HG03442 (cell line): ENCODE data around the gene PPWD1.
A peak's percentile ranks its signal among the peaks of the same experiment; 100 is the strongest.
"Not testable (repeated sequence)": the region's sequence is repeated elsewhere in the genome, so short reads cannot be mapped to it uniquely, and the experiment has no call there.

Experiments used
- ATAC-seq: cut with Tn5 transposase; IDR thresholded peaks from one replicate; pipeline ENCODE4 v1.9.1; 2021; ENCODE audit warnings: mild to moderate bottlenecking, moderate library complexity; ENCODE audit not compliant: unreplicated experiment

PPWD1 gene

DNA sequence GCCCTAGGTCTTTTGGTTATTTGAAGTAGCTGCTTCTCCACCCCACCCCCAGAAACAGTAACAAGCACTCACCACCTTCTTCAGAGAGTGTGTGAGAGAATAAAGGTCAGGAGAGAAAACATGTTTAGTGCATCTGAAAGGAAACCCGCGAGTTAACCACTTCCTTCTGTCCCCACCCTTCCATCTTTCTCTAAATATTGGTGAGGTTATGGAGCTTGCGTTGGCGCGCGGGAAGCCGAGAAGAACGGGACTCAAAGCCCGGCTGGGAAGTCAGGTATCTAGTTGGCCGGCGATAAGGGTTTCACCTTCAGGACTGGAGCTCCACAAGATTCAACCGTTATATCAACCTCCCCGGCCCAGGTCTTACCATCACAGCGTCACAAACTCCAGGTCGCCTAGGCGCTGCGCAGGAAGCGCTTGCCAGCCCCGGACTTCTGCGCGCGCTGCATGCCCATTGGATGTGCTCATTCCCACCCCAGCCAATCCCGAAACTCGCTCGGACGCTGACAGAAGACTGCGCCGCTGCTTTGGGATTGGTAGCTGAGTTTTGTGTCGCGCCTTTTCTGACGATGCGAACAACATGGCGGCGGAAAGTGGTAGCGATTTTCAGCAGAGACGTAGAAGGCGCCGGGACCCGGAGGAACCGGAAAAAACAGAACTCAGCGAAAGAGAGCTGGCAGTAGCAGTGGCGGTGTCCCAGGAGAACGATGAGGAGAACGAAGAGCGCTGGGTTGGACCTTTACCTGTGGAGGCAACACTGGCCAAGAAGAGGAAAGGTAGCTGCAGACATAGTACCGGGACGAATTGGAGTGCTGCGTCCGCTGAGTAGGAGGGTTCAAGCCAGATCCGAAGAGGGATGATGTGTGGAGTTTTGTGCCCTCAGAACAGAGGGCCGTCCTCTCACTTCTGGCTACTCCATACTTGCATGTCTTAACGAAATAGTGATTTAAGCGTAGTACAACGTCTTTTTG is at the start of gene PPWD1, which contains the start of gene CENPK:
Gene PPWD1 (plus strand): TSS at position 566 of the 971 bp plus-strand sequence. CDS start 15 bp downstream, at position 581.
Gene CENPK (minus strand): TSS at position 438 of the 971 bp plus-strand sequence. CDS start 8,261 bp downstream, outside the sequence.
- peak; percentile 99 for ATAC-seq

DNA sequence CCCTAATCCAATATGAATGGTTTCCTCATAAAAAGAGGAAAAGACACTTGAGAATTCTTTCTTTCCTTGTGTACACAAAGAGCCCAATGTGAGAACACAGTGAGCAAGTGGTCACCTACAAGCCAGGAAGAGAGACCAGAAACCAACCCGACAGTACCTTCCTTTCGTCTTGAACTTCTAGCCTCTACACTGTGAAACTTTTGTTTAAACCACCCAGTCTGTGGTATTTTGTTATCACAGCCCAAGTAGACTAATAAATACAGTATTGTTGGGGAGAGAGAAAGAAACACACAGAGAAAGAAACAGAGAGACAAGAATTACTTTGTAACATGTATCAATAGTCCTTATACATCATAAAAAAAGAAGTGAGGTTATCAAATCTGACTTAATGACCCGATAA is 37.4 kb upstream of the PPWD1 start:
- ATAC-seq: no peak

DNA sequence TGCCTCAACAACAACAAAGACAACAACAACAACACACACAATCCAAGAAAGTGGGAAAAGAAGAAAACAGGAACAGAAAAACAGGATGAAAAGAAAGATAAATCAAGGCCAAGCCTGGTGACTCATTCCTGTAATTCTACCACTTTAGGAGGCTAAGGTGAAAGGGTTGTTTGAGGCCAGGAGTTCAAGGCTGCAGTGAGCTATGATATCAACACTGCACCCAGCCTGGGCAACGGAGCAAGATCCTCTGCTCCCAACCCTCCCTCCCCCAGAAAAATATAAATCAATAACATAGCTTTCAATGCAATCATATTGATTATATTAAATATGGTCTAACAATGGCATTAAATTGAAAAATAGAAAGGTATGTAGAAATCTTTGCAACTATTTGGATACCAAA is 32.2 kb upstream of the PPWD1 start:
- ATAC-seq: no peak

DNA sequence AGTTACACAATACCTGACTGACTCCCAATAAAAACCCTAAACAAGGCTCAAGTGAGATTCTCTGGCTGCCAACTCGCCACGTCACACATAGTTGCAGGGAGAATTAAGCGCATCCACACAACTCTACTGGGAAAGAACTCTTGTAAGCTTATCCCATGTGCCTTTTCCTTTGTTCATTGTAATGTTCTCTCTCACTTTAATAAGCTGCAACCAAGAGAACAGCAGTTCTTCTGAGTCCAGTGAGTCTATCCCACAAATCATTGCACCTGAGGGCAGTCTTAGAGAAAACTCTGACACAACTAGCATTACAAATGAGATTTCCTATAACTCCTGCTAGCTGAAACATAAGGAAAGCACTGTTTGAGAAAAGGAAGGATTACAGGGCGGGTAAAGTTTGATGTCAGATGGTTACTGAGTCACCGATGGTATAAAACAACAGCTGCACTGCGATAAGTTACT is 27.5 kb upstream of the PPWD1 start:
- no peak for ATAC-seq

DNA sequence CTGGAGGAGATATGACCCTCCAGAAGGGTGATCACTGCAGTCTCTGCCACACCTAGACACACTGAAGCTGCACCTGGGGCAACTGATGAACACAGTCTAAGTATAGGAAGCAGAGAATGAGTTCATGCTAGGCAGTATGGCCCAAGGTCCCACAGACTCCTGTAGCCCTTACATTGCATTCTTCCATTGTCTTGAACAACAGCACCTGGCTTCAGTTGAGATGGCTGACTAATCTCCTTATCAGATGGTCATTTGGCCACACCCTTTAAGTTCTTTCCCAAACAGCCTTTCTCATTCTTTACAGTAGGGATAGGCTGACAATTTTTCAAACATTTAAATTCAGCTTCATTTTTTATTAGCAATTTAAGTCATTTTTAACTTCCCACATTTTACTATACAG is 23.3 kb upstream of the PPWD1 start:
- no peak for ATAC-seq

DNA sequence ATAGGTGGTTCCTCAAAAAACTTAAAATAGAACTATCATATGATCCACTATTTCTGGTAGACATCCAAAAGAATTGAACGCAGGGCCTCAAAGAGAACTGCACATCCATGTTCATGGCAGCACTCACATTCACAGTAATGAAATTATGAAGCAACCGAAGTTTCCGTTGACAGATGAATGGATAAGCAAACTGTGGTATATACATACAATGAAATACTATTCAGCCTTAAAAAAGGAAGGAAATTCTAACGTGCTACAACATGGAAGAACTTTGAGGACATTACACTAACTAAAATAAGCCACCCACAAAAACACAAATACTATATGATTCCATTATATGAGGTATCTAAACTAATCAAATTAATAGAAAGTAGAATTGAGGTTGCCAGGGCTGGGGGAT is 18.6 kb upstream of the PPWD1 start:
- ATAC-seq: no peak

DNA sequence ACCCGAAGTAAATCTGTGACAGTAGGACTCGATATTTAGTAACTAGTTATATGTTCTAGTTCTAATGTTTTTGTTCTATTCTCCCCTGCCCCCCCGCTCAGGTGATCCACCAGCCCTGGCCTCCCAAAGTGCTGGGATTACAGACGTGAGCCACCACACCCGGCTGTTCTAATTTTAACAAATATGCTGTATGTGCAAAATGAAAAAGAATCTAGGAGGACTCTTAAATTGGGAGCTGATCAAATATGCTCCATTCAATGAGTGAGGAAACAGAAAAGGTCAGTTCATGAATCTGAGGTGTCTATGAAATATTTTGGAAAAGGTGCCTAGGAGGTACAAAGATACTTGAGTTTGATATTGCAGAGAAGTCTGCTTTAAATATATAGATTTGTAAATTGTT is 17.0 kb upstream of the PPWD1 start:
- no peak for ATAC-seq

DNA sequence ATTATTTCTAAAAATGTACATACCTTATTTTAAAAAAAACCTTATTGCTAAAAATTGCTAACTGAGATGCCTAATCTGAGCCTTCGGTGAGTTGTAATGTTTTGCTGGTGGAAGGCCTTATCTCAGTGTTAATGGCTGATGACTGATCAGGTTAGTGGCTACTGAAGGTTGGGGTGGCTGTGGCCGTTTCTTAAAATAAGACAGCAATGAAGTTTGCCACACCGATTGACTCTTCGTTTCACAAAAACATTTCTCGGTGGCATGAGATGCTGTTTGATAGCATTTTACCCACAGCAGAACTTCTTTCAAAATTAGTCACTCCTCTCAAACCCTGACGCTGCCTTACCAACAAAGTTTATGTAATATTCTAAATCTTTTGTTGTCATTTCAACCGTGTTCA is 14.8 kb upstream of the PPWD1 start:
- ATAC-seq: no peak

DNA sequence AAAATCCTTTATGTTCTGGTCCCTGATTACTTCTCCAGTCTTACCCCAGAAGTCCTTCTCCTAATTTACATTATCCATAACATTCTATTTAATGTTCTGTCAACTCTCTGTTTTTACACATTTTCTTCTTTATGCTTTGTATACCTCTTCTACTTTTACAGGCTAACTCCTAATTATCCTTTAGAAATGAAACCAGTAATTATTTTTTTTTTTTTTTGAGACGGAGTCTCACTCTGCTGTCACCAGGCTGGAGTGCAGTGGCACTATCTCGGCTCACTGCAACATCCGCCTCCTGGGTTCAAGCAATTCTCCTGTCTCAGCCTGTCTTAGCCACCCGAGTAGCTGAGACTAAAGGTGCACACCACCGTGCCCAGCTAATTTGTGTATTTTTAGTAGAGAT is 9.2 kb upstream of the PPWD1 start:
- no peak for ATAC-seq

DNA sequence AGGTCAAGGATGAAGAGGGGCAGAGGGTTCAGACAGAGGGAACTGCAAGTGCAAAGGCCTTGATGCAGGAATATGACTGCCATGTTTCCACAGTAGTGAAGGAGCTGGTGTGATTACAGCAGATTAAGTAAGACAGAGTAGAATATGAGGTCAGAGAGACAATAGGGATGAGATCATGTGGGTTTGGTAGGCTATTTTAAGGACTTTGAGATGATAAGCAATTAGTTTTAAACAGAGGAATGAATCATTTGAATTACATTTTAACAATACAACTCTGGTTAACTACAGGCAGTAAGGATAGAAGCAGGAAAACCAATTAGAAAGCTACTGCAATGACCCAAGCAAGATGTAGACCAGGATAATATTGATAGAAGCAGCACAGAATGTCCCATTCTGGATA is 7.8 kb upstream of the PPWD1 start:
- ATAC-seq: no peak

DNA sequence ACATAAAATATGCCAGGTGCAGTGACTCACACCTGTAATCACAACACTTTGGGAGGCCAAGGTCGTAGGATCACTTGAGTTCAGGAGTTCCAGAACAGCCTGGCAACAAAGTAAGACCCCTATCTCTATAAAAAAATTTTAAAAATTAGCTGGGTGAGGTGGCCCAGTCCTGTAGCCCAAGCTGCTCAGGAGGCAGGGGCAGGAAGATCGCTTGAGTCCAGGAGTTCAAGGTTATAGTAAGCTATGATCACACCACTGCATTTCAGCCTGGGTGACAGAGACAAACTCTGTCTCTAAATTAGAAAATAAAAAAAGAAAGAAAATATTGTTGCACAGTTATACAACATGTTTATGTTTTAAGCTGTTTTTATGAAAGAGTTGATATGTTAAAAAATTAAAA is 6.9 kb upstream of the PPWD1 start:
- no peak for ATAC-seq

DNA sequence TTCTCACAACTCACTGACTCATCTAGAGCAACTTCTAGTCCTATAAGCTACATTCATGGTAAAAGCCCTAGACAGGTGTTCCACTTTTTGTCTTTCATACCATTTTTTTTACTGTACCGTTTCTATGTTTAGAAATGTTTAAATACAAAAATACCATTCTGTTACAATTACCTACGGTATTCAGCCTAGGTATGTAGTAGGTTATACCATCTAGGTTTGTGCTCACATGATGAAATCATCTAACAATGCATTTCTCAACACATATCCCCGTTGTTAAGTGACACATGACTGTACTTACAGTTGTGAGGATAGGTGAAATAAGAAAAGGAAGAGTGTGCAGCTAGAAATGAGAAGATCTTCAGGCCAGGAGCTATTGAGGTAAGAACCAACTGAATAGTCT is 6.4 kb upstream of the PPWD1 start:
- no peak for ATAC-seq

DNA sequence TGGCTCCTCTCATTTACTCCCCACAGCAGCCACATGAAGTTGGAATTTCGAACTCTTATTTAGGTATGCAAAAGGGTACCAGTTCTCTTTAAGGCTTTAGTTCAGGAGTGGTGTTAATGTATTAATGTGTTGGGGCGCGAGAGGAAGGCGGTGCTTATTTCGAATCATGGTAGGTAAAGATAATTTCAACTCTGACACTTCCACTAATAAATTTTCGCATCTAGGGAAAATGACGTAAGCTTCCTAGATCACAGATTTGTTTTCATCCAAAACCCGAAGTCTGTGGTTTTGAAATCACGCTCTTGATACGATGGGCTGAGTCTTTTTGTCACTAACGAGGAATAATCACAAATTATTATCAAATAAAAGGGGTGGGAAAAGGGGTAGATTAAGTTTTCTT is 681 bp downstream of the PPWD1 start:
- ATAC-seq: no peak

DNA sequence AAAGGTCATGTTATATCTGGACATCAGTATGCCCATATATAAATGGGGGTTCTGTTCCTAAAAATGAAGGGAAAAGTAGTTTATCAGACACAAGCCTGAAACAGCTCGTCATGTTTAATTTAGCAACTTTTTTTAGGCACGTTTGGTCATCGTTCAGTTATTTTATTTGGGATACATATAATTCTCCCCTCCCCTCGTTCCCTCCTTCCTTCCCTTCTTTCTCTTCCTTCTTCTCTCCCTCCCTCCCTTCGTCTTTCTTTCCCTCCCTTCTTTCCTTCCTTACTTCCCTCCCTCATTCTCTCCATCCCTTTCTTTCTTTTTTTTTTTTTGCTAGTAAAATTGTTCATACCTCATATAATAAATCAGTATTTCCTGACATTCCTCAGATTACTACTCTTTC is 3.4 kb downstream of the PPWD1 start:
- no peak for ATAC-seq

DNA sequence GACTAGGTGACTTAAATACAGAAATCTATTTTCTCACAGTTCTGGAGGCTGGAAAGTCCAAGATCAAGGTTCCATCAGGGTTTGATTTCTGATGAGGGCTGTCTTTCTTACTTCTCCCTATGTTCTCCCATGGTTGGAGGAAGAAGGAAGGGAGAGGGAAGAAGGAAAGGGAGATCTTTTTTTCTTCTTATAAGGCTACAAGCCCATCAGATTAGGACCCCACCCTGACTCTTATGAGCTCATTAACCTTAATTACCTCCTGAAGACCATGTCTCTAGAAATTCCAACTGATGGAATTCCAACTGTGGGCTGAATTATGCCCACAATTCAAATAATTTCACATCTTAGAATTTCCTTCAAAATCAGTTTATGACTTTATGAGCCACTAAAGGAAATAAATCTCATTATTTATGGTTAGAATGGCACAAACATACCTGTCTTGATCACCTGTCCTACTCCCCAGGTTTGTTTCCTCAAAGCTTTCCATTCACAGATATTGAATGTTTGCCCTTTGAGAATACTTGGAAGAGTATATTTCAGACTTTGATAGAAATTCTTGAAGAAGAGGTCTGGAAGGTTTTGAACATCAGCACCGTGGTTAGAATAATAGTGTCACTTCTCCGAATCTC is 7.6 kb downstream of the PPWD1 start:
- no peak for ATAC-seq

DNA sequence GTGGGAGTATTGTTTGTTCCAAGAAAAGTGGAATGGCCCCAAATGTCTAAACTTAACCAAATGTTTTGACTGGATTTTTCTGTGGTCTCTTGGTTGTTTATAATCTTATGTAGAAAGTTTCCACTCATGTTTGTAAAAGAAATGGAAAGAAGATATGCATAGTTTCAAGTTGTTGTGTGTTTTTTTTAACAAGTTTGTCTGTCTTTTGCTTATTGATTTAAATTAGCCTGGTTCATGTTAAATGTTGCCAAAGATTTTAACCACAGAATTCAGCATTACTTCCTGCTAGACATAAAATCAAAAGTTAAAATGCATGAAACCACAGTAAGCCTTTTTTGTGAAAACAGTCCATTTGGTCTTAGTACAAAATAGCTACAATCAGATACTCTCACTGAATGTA is 14.0 kb downstream of the PPWD1 start:
- ATAC-seq: no peak

DNA sequence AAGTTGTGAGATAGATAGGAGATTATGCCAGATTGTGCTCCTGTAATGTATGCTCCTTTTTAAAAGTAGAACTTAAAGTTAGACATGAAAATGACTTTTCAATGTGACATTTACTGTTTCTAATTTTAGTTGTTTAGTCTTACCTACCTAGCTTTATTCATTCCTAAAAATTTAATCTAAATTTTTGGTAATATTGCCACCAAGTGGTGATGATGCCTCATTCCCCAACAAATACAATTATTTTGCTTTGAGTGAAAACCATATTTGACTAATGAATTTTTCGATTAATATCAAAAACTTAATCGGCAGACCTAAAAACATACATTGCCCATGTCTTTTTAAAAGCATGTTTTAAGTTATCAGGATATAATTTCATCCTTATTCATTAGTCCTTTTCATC is 25.6 kb downstream of the PPWD1 start:
- no peak for ATAC-seq

DNA sequence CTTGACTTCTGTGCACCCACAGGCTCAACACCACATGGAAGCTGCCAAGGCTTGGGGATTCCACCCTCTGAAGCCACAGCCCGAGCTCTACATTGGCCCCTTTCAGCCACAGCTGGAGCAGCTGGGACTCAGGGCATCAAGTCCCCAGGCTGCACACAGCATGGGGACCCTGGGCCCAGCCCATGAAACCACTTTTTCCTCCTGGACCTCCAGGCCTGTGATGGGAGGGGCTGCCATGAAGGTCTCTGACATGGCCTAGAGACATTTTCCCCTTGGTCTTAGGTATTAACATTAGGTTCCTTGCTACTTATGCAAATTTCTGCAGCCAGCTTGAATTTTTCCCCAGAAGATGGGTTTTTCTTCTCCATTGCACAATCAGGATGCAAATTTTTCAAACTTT is 38.7 kb downstream of the PPWD1 start:
- not testable (repeated sequence) for ATAC-seq

DNA sequence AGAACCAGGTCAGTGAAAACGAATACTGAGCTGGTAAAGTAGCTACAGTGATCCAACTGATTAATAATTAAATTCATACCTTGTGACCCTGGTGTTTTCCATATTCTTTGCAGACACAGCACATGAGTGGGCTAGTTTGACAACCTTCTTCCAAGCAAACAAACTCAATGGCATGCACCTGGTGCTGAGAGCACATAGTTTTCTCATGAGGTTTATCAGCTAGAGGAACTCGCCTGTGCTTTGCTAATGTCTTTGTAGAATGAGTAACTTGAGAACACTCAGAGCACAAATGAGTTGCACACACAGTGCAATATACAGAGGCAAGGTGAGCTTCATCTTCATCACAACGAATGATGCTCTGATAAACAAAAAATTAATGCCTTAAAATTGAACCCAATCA is 48.4 kb downstream of the PPWD1 start:
- no peak for ATAC-seq

DNA sequence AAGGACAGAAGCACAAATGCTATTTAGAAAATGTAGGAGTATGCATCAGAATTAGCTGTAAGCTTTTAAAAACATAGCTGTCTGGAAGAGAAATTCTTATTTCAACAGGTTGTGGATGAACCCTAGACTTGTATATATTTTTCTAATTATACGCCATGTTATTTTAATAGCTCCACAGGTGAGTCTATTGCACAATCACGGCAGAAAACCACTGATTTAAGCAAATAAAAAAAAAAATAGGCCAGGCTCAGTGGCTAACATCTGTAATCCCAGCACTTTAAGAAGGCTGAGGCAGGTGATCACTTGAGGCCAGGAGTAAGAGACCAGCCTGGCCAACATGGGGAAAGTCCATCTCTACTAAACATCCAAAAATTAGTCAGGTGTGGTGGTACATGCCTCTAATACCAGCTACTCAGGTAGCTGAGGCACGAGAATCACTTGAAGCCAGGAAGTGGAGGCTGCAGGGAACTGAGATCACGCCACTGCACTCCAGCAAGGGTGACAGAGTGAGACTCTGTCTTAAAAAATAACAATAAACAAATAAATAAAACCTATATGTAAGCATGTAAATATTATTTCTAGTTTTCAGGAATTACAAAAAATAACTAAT is 49.3 kb downstream of the PPWD1 start:
- ATAC-seq: no peak

DNA sequence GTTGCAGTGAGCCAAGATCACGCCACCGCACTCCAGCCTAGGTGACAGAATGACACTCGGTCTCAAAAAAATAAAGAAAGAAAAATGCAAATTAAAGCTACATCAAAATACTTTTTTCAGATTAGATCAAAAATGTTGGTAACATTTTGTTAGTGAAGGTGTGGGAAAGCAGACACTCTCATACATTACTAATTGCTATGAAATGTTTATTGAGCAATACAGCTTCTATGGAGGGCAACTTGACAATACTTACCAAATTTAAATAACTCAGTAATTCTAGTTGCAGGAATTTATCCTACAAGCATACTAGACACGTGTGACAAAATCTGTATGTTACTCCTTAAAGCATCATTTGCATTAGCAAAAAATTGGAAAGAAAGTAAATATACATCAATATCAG is 56.9 kb downstream of the PPWD1 start:
- ATAC-seq: no peak

DNA sequence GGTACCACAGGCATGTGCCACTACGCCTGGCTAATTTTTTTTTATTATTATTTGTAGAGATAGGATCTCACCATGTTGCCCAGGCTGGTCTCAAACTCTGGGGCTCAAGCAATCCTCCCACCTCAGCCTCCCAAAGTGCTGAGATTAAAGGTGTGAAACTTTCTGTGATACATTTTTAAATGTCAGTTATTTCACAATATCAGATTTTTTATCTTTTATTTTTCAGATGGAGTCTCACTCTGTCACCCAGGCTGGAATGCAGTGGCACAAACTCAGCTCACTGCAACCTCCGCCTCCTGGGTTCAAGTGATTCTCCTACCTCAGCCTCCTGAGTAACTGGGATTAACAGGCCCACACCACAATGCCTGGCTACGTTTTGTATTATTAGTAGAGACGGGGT is 58.9 kb downstream of the PPWD1 start:
- not testable (repeated sequence) for ATAC-seq
